GM19025 (cell line): ENCODE measurements around the gene UNK.

Experiments used
- ATAC-seq: cut with Tn5 transposase; IDR thresholded peaks from one replicate; pipeline ENCODE4 v1.9.1; 2021; ENCODE audit warnings: mild to moderate bottlenecking, low read depth, moderate library complexity; ENCODE audit not compliant: unreplicated experiment

Gene UNK

GRCh38 chr17:75817571-75817970 is 33.0 kb downstream of the UNK start:
- ATAC-seq, result no peak

DNA sequence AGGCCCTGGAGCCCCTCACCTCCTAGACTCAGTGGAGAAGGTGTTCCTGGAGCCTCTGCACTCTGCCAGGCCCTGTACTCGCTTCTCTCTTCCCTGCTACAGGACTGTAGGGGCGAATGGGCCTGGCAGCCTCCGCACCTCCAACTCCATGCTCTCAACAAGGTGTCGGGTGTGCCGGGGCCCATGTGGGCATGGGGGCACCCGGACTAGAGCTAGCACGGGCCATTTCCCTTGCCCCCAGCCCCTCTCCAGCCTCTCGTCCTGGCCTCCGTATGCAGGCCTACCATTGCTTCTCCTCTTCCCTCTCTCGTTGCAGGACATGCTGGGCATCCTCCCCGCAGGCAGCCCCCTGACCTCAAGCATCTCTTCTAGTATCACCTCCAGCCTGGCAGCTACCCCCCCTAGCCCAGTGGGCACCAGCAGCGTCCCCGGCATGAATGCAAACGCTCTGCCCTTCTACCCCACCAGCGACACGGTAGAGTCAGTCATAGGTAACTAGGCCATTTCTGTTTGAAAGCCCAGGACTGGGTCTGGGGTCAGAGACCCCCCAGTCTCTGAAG is 33.8 kb downstream of the UNK start:
- ATAC-seq, result no peak

DNA sequence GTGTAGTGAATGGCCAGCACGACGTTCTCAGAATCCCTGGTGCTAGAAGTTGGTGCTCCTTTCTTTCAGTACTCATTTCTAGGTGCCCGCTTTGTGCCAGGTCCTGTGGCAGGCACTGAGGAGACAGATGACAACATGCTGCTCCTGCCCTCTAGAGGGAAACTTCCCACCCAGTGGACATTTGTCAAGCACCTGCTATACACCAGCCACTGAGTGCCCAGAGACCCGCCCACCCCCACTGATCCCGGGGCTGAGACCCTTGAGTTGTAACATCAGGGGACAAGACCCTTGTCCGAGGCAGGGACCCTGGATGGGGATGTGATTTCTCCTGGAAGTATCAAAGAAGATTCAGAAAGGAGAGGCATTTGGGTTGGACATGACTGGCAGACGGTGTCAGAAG is 34.5 kb downstream of the UNK start:
- no peak for ATAC-seq

- no peak for ATAC-seq
Measured at GRCh38 chr17:75819678-75820077, 35.1 kb downstream of the UNK start.

GRCh38 chr17:75820094-75821080 is 35.8 kb downstream of the UNK start:
- no peak for ATAC-seq

DNA sequence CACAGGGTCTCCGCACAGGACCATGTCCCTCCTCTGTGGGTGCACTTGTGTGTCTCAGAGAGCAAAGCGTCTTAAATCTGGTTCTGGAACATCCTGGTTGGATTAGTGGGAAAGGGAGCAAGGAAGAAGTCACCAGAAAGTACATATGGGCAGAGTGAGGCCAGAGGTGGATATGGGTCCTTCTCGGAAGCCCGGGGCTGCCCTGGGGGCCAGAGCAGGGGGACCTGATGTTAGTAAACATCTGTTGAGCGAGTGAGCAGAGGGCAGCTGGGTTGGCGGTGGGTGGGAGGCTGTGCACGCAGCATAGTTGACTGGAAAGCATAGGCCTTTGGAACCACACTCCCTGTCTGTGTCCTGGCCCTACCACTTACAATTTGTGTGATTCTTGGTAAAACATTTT is 36.9 kb downstream of the UNK start:
- ATAC-seq, result no peak

DNA sequence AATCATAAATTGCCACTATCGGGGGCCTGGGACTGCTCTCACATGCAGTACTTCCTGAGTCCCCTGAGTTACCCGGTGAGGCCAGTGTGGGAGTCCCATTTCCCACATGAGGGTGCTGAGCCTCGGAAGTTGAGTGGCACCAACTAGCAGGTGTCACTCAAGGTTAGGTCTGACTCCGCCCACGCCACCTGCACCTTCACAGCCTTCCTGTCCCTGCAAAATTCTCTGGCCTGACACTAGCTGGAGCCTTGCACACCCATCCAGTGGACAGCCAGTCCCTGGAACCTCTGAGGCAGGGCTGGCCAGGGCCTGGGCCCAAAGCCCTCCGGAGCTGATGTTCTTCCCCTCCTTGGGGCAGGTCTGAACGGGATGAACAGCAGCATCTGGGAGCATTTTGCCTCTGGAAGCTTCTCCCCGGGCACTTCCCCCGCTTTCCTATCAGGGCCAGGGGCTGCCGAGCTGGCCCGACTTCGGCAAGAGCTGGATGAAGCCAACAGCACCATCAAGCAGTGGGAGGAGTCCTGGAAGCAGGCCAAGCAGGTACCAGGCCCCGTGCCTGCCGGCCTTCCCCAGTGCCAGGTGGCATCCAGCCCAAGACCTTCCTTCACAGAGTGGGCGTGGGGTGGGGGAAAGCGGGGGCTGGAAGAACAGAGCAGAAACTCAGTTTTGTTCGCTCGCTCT is 37.7 kb downstream of the UNK start:
- no peak for ATAC-seq

- no peak for ATAC-seq
Measured at GRCh38 chr17:75822800-75823166, 38.2 kb downstream of the UNK start.

DNA sequence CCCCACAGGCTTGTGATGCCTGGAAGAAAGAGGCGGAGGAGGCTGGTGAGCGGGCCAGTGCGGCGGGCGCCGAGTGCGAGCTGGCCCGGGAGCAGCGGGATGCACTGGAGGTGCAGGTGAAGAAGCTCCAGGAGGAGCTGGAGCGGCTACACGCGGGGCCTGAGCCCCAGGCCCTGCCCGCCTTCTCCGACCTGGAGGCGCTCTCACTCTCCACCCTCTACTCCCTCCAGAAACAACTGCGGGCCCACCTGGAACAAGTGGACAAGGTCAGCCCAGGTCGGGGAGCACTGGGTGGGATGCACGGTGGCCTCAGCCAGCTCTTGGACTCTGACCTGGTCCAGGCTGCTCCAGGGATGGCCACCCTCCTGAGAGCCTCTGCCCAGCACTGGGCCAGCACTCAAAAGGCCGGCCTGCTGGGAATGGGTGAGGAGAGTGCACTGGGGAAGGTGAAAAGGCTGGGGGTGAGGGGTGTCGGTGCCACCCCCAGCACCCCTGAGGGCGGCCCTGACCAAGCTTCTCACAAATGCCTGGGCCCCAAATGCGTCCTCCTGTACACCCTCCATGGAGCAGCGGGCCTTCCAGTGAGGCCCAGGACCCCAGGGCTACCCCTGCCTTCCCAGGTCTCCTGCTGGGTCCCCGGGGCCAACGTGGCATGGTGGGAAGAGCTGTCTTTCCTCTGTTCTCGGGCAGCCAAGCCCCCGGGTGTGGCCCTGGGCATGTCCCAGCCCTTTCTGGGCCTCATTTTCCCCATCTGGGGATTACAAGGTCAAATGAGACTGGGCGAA is 38.8 kb downstream of the UNK start:
- no peak for ATAC-seq

DNA sequence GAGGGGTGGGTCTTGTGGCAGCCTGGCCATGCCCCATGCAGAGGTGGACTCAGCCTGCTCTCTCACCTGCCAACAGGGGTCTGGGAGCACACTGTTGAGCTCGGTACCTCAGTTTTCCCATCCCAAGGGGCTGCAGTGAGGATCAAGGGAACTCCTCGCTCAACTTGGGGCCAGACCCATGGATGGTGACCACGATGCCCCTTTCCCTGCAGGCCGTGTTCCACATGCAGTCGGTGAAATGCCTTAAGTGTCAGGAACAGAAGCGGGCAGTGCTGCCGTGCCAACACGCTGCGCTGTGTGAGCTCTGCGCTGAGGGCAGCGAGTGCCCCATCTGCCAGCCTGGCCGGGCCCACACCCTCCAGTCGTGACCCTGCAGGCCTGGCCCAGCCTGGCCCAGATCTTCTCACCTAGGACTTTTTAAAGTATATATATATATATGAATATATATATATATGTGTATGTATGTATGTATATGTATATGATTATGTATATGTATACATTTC is 39.5 kb downstream of the UNK start:
- ATAC-seq, result no peak

- no peak for ATAC-seq
Measured at GRCh38 chr17:75824666-75825065, 40.1 kb downstream of the UNK start.

- ATAC-seq, result no peak
Measured at GRCh38 chr17:75825149-75825552, 40.5 kb downstream of the UNK start.

DNA sequence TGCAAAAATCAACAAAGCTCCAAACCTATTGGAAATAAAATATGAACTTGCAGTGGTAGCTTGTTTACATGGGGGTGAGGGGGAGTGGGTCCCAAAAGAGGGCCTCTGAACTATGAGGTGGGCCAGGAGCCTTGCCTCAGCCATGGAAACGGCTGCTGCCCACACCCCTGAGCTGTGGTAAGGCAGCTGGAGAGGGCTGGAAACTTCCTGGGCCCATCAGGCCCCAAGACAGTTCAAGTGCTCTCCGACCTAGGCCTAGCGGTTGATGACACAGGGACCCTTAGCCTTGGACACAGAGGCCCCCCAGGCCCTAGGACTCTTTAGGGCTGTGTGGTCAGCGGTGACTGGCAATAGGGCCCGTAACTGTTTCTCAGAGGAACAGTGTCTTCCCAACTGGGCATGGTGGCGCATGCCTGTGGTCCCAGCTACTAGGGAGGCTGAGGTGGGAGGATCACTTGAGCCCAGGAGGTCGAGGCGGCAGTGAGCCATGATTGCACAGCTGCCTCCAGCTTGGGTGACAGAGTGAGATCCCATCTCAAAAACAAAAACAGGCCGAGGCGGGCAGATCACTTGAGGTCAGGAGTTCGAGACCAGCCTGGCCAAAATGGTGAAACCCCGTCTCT is 41.3 kb downstream of the UNK start:
- no peak for ATAC-seq

DNA sequence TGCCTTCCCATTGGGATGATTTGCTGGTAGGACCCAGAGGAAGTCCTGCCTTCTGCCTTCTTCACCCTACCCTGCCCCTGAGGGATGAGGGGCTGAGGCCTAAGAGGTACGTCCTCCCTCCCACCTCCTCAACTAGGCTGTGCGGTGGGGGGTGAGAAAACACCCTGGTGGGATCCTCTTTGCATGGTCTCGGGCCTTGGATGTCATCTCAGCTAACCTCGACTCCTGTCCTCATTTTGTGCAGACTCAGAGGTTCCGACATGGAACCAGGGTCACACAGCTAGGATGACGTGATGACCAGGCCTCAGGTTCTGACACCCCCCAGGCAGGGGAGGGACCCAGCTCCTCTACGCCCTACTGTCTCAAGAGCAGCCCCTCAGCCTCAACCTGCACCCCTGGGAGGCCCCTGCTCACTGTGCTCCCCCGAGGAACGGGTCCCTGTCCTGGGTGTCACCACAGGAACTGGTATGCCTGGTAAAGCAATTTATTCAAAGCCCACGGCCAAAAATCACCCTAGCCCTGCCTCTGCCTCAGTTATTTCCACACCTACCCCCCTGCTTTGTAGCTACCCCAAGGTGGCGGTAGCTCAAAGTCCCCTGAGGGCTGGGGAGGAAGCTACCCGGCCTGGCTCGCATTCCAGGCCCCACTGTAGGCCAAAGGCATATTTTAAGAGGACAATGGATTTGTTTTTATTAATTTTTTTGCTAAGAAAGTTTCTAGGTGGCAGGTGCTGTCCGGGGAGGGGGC is 42.1 kb downstream of the UNK start:
- ATAC-seq, result no peak

DNA sequence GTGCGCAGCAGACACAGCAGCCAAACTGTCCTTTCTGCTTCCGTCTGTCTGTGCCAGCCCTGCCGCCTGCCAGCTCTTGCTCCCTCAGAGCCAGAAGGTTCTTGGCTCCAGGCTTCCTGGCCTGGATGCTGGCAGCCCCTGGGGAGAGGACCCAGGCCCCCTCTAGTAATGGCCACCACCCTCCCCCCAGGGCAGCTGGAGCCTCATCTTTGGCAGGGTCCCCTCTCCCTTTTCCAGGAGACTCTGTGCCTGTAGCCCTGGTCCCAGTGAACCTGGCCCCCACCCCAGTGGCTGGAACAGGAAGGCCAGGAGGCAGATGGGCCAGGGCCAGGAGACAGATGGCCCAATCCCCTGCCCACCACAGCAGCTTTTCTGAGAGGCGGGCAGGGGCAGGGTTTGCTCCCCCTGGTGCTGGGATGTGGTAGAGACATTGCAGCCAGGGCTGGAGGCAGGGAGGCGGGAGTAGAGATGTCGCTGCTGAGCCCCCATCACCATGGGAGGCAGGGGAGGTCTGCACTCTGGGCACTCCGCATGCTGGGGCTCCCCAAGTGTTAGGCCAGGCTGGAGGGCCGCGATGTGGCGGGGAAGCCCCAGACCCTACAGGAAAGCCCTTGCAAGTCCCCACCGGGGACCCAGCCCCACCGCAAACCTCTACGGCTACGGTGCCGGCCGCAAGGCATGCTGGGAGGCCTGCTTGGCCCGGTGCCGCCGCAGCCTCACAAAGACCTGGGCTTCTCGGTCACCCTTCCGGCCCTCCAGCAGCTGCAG is 42.9 kb downstream of the UNK start:
- peak; percentile 63 for ATAC-seq

- no peak for ATAC-seq
Measured at GRCh38 chr17:75828076-75828400, 43.4 kb downstream of the UNK start.

- ATAC-seq, result no peak
Measured at GRCh38 chr17:75828741-75829140, 44.1 kb downstream of the UNK start.

DNA sequence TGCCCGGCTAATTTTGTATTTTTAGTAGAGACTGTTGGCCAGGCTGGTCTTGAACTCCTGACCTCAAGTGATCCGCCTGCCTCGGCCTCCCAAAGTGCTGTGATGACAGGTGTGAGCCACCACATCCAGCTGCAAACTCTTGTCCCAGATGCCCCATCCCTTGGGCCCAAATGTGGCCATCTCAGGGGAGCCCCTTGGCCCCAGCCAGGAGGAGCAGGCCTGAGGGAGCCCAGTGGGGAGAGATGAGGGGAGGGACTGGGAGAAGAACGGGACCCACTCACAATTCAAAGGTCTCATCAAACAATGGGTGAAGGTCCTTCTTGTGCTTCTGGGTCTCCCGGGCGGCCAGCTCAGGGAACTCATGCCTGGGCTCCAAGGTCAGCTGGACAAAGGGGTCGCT is 45.1 kb downstream of the UNK start:
- ATAC-seq, result no peak
